HepG2 (cell line): ENCODE measurements around the gene MYADML2. TPM values are rescaled to one million over a fixed set of nuclear protein-coding genes. Genes with fewer than 3 reads are reported as not detected.

Experiments
- AGO1 ChIP-seq: fragments of 200-400 bp; formaldehyde crosslinking; IDR thresholded peaks from 2 replicates; pipeline ENCODE4 v1.6.1; 2017; ENCODE audit warnings: mild to moderate bottlenecking, low read depth, low read length, moderate library complexity; ENCODE audit not compliant: poor library complexity, severe bottlenecking
- CBX1 ChIP-seq: IDR thresholded peaks from one replicate; pipeline ENCODE4 v1.6.1; 2016; ENCODE audit warnings: antibody characterized with exemption, low read depth
- ETV5 ChIP-seq: IDR thresholded peaks from 2 replicates; pipeline ENCODE4 v1.6.1; 2018; ENCODE audit warnings: missing biosample characterization, missing genetic modification reagents, inconsistent platforms, borderline replicate concordance
- HMGA1 ChIP-seq: sonication (generic); formaldehyde crosslinking; conservative IDR thresholded peaks from 2 replicates; pipeline ENCODE4 v1.4.0; 2020; ENCODE audit warnings: missing genetic modification reagents
- NCOA5 ChIP-seq: sonication (generic); formaldehyde crosslinking; IDR thresholded peaks from 2 replicates; pipeline ENCODE4 v1.4.0; 2020; ENCODE audit warnings: missing genetic modification reagents
- NFIB ChIP-seq: sonication (generic); formaldehyde crosslinking; IDR thresholded peaks from 2 replicates; pipeline ENCODE4 v1.9.0; 2021; ENCODE audit warnings: missing genetic modification reagents, mild to moderate bottlenecking, borderline replicate concordance
- PHF20 ChIP-seq: sonication (generic); formaldehyde crosslinking; IDR thresholded peaks from 2 replicates; pipeline ENCODE4 v1.5.0; 2020; ENCODE audit warnings: mild to moderate bottlenecking, missing genetic modification reagents
- POLR2AphosphoS2 ChIP-seq: IDR thresholded peaks from 2 replicates; pipeline ENCODE4 v1.6.1; 2011; ENCODE audit warnings: low read depth, low read length, improper control_type of control experiment
- RARA ChIP-seq: IDR thresholded peaks from 2 replicates; pipeline ENCODE4 v1.6.1; 2016; ENCODE audit warnings: missing genetic modification reagents, missing compliant biosample characterization
- RARG ChIP-seq: sonication (generic); formaldehyde crosslinking; IDR thresholded peaks from 2 replicates; pipeline ENCODE4 v1.4.0; 2020; ENCODE audit warnings: low read depth, mild to moderate bottlenecking, missing genetic modification reagents
- REPIN1 ChIP-seq: sonication (generic); formaldehyde crosslinking; IDR thresholded peaks from 2 replicates; pipeline ENCODE4 v1.8.0; 2022; ENCODE audit warnings: missing genetic modification reagents, low read depth, mild to moderate bottlenecking, borderline replicate concordance
- TOE1 ChIP-seq: sonication (generic); formaldehyde crosslinking; IDR thresholded peaks from 2 replicates; pipeline ENCODE4 v1.4.0; 2020; ENCODE audit warnings: mild to moderate bottlenecking, missing genetic modification reagents
- ZFP1 ChIP-seq: IDR thresholded peaks from 2 replicates; pipeline ENCODE4 v1.6.1; 2016
- ZKSCAN1 ChIP-seq: fragments of 150-350 bp; IDR thresholded peaks from 2 replicates; pipeline ENCODE4 v1.6.1; 2014; ENCODE audit warnings: low read length
- ZMYM3 ChIP-seq: sonication (generic); formaldehyde crosslinking; IDR thresholded peaks from 2 replicates; pipeline ENCODE4 v1.5.1; 2020; ENCODE audit warnings: mild to moderate bottlenecking, missing genetic modification reagents
- ZNF629 ChIP-seq: sonication (generic); formaldehyde crosslinking; conservative IDR thresholded peaks from 2 replicates; pipeline ENCODE4 v1.5.0; 2020; ENCODE audit warnings: missing genetic modification reagents
- ZNF841 ChIP-seq: sonication (generic); formaldehyde crosslinking; IDR thresholded peaks from 2 replicates; pipeline ENCODE4 v1.8.1; 2023; ENCODE audit warnings: missing genetic modification reagents, borderline replicate concordance
- ZSCAN30 ChIP-seq: sonication (generic); formaldehyde crosslinking; IDR thresholded peaks from 2 replicates; pipeline ENCODE4 v1.5.0; 2020; ENCODE audit warnings: mild to moderate bottlenecking, missing genetic modification reagents
- polyA plus RNA-seq, 8 experiments: library from polyadenylated mRNA; depleted of rRNA in 3 of 8; stranded (reverse) in 7 of 8; unstranded in 1 of 8; fragments of >200 nt; fragmentation: Illumina TruSeq in 4 of 8; extraction: Trizol in 4 of 8; gene quantifications; 2 replicates each; pipeline versions ENCODE4 v1.2.1 to v1.2.3, GENCODE V29; 2011 to 2016; ENCODE audit warnings: low read depth in 4 of 8, missing spikeins in 1 of 8, mixed read lengths in 1 of 8; ENCODE audit not compliant: insufficient read depth in 1 of 8
- total RNA-seq, 5 experiments: library from RNA; depleted of rRNA; stranded (reverse); fragments of >200 nt; fragmentation: Illumina TruSeq; extraction: Trizol; gene quantifications; 2 replicates each; pipeline ENCODE4 v1.2.3, GENCODE V29; 2016; ENCODE audit warnings: low read depth in 1 of 5
- TF ChIP-seq, protein P1 (sequence below): sonication (generic); formaldehyde crosslinking; IDR thresholded peaks from 2 replicates; pipeline ENCODE4 v1.4.0; 2020; ENCODE audit warnings: missing genetic modification reagents, mild to moderate bottlenecking, borderline replicate concordance
- TF ChIP-seq, protein P2 (sequence below): sonication (generic); formaldehyde crosslinking; IDR thresholded peaks from 2 replicates; pipeline ENCODE4 v1.5.0; 2020; ENCODE audit warnings: missing genetic modification reagents

MYADML2 gene
- total and polyA plus RNA-seq, 2 of the 13 experiments (the other 11 are each of a cell fraction or from before 2014, with no cell fraction given), result not detected

- TF ChIP-seq, protein P1, sequence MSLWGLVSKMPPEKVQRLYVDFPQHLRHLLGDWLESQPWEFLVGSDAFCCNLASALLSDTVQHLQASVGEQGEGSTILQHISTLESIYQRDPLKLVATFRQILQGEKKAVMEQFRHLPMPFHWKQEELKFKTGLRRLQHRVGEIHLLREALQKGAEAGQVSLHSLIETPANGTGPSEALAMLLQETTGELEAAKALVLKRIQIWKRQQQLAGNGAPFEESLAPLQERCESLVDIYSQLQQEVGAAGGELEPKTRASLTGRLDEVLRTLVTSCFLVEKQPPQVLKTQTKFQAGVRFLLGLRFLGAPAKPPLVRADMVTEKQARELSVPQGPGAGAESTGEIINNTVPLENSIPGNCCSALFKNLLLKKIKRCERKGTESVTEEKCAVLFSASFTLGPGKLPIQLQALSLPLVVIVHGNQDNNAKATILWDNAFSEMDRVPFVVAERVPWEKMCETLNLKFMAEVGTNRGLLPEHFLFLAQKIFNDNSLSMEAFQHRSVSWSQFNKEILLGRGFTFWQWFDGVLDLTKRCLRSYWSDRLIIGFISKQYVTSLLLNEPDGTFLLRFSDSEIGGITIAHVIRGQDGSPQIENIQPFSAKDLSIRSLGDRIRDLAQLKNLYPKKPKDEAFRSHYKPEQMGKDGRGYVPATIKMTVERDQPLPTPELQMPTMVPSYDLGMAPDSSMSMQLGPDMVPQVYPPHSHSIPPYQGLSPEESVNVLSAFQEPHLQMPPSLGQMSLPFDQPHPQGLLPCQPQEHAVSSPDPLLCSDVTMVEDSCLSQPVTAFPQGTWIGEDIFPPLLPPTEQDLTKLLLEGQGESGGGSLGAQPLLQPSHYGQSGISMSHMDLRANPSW, result no peak
- TF ChIP-seq TOE1 (no peak), ZFP1 (CRISPR knock-in tag) (0 out of 2 replicates have a peak, but pooled peaks have one; percentile 64), RARG (CRISPR knock-in tag) (no peak), ZNF841 (no peak), ETV5 (CRISPR knock-in tag) (no peak; the same call in 1 of the 2 replicates), REPIN1 (CRISPR knock-in tag) (peak; percentile 53; the same call in 1 of the 2 replicates), POLR2AphosphoS2 (no peak), NCOA5 (CRISPR knock-in tag) (no peak), NFIB (CRISPR knock-in tag) (no peak), ZKSCAN1 (no peak), ZMYM3 (CRISPR knock-in tag) (no peak), AGO1 (peak; percentile 66), ZNF629 (CRISPR knock-in tag) (no peak), HMGA1 (CRISPR knock-in tag) (no peak), ZSCAN30 (CRISPR knock-in tag) (no peak), CBX1 (no peak), RARA (CRISPR knock-in tag) (no peak; the same call in 1 of the 2 replicates), PHF20 (no peak)
- TF ChIP-seq, protein P2, sequence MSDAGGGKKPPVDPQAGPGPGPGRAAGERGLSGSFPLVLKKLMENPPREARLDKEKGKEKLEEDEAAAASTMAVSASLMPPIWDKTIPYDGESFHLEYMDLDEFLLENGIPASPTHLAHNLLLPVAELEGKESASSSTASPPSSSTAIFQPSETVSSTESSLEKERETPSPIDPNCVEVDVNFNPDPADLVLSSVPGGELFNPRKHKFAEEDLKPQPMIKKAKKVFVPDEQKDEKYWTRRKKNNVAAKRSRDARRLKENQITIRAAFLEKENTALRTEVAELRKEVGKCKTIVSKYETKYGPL (CRISPR knock-in tag), result no peak
Observed at GRCh38 chr17:81964081-81964849, 17.2 kb upstream of the MYADML2 start (continued).
